ENCODE data around the gene NOS1AP. TPM values are rescaled to one million over a fixed set of nuclear protein-coding genes. Genes with fewer than 3 reads are reported as not detected.

The NOS1AP gene
- total and polyA plus RNA-seq, 7 experiments from 2014 or later = 0.08 to 0.15 TPM; not detected in 5

- Histone ChIP-seq H3K4me1 (ENCODE audit: control insufficient read depth in 2 of 2, insufficient read depth in 2 of 2, low read length in 2 of 2) (no peaks in the 10 kb centered on the region), H3K9me3 (ENCODE audit: control insufficient read depth in 2 of 3, low read length in 3 of 3) (no peaks in the 10 kb centered on the region), H3K4me3 (ENCODE audit: low read length) (no peak overlapping the region), H3K27ac (ENCODE audit: low read depth, low read length) (no peak overlapping the region), H3K36me3 (ENCODE audit: control insufficient read depth in 2 of 3, insufficient read depth in 3 of 3, low read length in 3 of 3) (no peaks in the 10 kb centered on the region), H3K27me3 (ENCODE audit: control insufficient read depth in 2 of 2, insufficient read depth in 2 of 2, low read length in 2 of 2) (peaks cover 0 to 5% of the 10 kb centered on the region in 2 donors)
- Mint-ChIP-seq H3K4me1 (no peaks in the 10 kb centered on the region), H3K4me3 (no peak overlapping the region), H3K27me3 (peaks cover 12 to 46% (median 21%) of the 10 kb centered on the region in 5 donors), H3K9me3 (no peaks in the 10 kb centered on the region), H3K36me3 (no peaks in the 10 kb centered on the region), H3K27ac (no peak overlapping the region)
- DNase-seq (no peak), ATAC-seq (no peak)
- ChIA-PET CTCF (no interaction called here), POLR2A (no interaction called here)
- intact Hi-C loops (cut with micrococcal nuclease) = loop anchor here (1.0 to 10.0 kb wide), 3 partner anchors 220 to 482 kb away; no protein-coding TSS in a partner anchor
These were observed 207.0 kb downstream of the NOS1AP start for GRCh38 chr1:162276493-162276892.

- CTCF ChIA-PET = no interaction called here
- no peaks in the 10 kb centered on the region for H3K36me3 ChIP-seq (ENCODE audit: control insufficient read depth in 2 of 3, insufficient read depth in 3 of 3, low read length in 3 of 3)
- H3K9me3 Mint-ChIP-seq = no peaks in the 10 kb centered on the region
- no peak overlapping the region for H3K4me3 Mint-ChIP-seq
- no peak for DNase-seq
- no peak overlapping the region for H3K27ac Mint-ChIP-seq
- H3K9me3 ChIP-seq (ENCODE audit: control insufficient read depth in 2 of 3, low read length in 3 of 3) = no peaks in the 10 kb centered on the region
- H3K27me3 ChIP-seq (ENCODE audit: control insufficient read depth in 2 of 2, insufficient read depth in 2 of 2, low read length in 2 of 2) = peaks cover 0 to 5% of the 10 kb centered on the region in 2 donors
- H3K27me3 Mint-ChIP-seq = peaks cover 12 to 47% (median 15%) of the 10 kb centered on the region in 5 donors
- intact Hi-C loops (cut with micrococcal nuclease) = loop anchor here in 1 of 2 donors (10.0 kb wide), 1 partner anchor 484 kb away; no protein-coding TSS in a partner anchor
- no peaks in the 10 kb centered on the region for H3K36me3 Mint-ChIP-seq
- no peaks in the 10 kb centered on the region for H3K4me1 Mint-ChIP-seq
- no peaks in the 10 kb centered on the region for H3K4me1 ChIP-seq (ENCODE audit: control insufficient read depth in 2 of 2, insufficient read depth in 2 of 2, low read length in 2 of 2)
- ATAC-seq = no peak
- H3K4me3 ChIP-seq (ENCODE audit: low read length) = no peak overlapping the region
- POLR2A ChIA-PET = no interaction called here
- no peak overlapping the region for H3K27ac ChIP-seq (ENCODE audit: low read depth, low read length)
These were observed 209.6 kb downstream of the NOS1AP start for GRCh38 chr1:162279136-162279498.

- DNase-seq = no peak
- H3K36me3 ChIP-seq (ENCODE audit: control insufficient read depth in 2 of 3, insufficient read depth in 3 of 3, low read length in 3 of 3) = no peaks in the 10 kb centered on the region
- no peaks in the 10 kb centered on the region for H3K4me1 Mint-ChIP-seq
- intact Hi-C loops (cut with micrococcal nuclease) = no loop called here
- H3K27ac ChIP-seq (ENCODE audit: low read depth, low read length) = no peak overlapping the region
- no peaks in the 10 kb centered on the region for H3K9me3 Mint-ChIP-seq
- H3K27me3 ChIP-seq (ENCODE audit: control insufficient read depth in 2 of 2, insufficient read depth in 2 of 2, low read length in 2 of 2) = peaks cover 0 to 5% of the 10 kb centered on the region in 2 donors
- peaks cover 20 to 56% (median 32%) of the 10 kb centered on the region in 5 donors for H3K27me3 Mint-ChIP-seq
- no peak overlapping the region for H3K4me3 Mint-ChIP-seq
- no peaks in the 10 kb centered on the region for H3K9me3 ChIP-seq (ENCODE audit: control insufficient read depth in 2 of 3, low read length in 3 of 3)
- H3K4me3 ChIP-seq (ENCODE audit: low read length) = no peak overlapping the region
- CTCF ChIA-PET = no interaction called here
- no peak for ATAC-seq
- H3K27ac Mint-ChIP-seq = no peak overlapping the region
- H3K36me3 Mint-ChIP-seq = no peaks in the 10 kb centered on the region
- POLR2A ChIA-PET = no interaction called here
- H3K4me1 ChIP-seq (ENCODE audit: control insufficient read depth in 2 of 2, insufficient read depth in 2 of 2, low read length in 2 of 2) = no peaks in the 10 kb centered on the region
These were observed 211.9 kb downstream of the NOS1AP start for GRCh38 chr1:162281426-162281825.

GRCh38 chr1:162283657-162284056, 214.2 kb downstream of the NOS1AP start:
- Histone ChIP-seq H3K27ac (ENCODE audit: low read depth, low read length) (no peak overlapping the region), H3K4me3 (ENCODE audit: low read length) (no peak overlapping the region), H3K27me3 (ENCODE audit: control insufficient read depth in 2 of 2, insufficient read depth in 2 of 2, low read length in 2 of 2) (peaks cover 0 to 5% of the 10 kb centered on the region in 2 donors), H3K9me3 (ENCODE audit: control insufficient read depth in 2 of 3, low read length in 3 of 3) (no peaks in the 10 kb centered on the region), H3K36me3 (ENCODE audit: control insufficient read depth in 2 of 3, insufficient read depth in 3 of 3, low read length in 3 of 3) (no peaks in the 10 kb centered on the region), H3K4me1 (ENCODE audit: control insufficient read depth in 2 of 2, insufficient read depth in 2 of 2, low read length in 2 of 2) (no peaks in the 10 kb centered on the region)
- no peak for DNase-seq
- CTCF ChIA-PET = interaction anchor here (0.9 kb wide), 1 partner anchor 88 kb away, joined by 3 read pairs; no protein-coding TSS in a partner anchor
- no peaks in the 10 kb centered on the region for H3K4me1 Mint-ChIP-seq
- no peaks in the 10 kb centered on the region for H3K36me3 Mint-ChIP-seq
- intact Hi-C loops (cut with micrococcal nuclease) = no loop called here
- POLR2A ChIA-PET = no interaction called here
- ATAC-seq = no peak
- no peak overlapping the region for H3K27ac Mint-ChIP-seq
- H3K27me3 Mint-ChIP-seq = peaks cover 18 to 42% (median 32%) of the 10 kb centered on the region in 5 donors
- H3K9me3 Mint-ChIP-seq = no peaks in the 10 kb centered on the region
- no peak overlapping the region for H3K4me3 Mint-ChIP-seq

- H3K36me3 ChIP-seq (ENCODE audit: control insufficient read depth in 2 of 3, insufficient read depth in 3 of 3, low read length in 3 of 3) = no peaks in the 10 kb centered on the region
- no peaks in the 10 kb centered on the region for H3K4me1 ChIP-seq (ENCODE audit: control insufficient read depth in 2 of 2, insufficient read depth in 2 of 2, low read length in 2 of 2)
- H3K9me3 Mint-ChIP-seq = no peaks in the 10 kb centered on the region
- ATAC-seq = no peak
- no peak overlapping the region for H3K4me3 ChIP-seq (ENCODE audit: low read length)
- no peak overlapping the region for H3K4me3 Mint-ChIP-seq
- intact Hi-C loops (cut with micrococcal nuclease) = no loop called here
- ChIA-PET CTCF (interaction anchor here (0.9 kb wide), 1 partner anchor 88 kb away, joined by 3 read pairs; no protein-coding TSS in a partner anchor), POLR2A (no interaction called here)
- peaks cover 0 to 5% of the 10 kb centered on the region in 2 donors for H3K27me3 ChIP-seq (ENCODE audit: control insufficient read depth in 2 of 2, insufficient read depth in 2 of 2, low read length in 2 of 2)
- no peaks in the 10 kb centered on the region for H3K36me3 Mint-ChIP-seq
- peaks cover 15 to 39% (median 32%) of the 10 kb centered on the region in 5 donors for H3K27me3 Mint-ChIP-seq
- no peaks in the 10 kb centered on the region for H3K9me3 ChIP-seq (ENCODE audit: control insufficient read depth in 2 of 3, low read length in 3 of 3)
- DNase-seq = no peak
- no peak overlapping the region for H3K27ac Mint-ChIP-seq
- H3K4me1 Mint-ChIP-seq = no peaks in the 10 kb centered on the region
- no peak overlapping the region for H3K27ac ChIP-seq (ENCODE audit: low read depth, low read length)
These were observed 214.9 kb downstream of the NOS1AP start for GRCh38 chr1:162284206-162284955.

DNA sequence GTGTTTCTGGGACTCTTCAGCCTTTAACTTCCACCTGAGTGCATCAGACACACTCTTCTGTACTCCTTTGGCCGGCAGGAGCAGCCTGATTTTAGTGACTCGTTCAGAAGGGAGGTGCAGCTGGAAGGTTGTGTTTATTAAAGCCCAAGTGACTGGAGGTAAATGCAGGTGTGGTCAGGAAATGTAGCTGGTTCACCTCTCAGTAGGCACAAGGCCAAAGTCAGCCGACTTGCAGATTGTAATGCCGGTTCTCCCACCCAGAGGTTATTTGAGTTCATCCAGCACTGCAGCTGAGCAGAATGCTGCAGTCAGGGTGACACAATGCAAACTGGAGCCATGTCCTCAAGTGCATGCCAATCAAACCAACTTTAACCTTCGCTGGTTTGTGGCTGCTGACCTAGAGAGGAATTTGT, 215.7 kb downstream of the NOS1AP start:
- no peak overlapping the region for H3K4me3 ChIP-seq (ENCODE audit: low read length)
- H3K27ac Mint-ChIP-seq = no peak overlapping the region
- ChIA-PET CTCF (no interaction called here), POLR2A (no interaction called here)
- DNase-seq = no peak
- intact Hi-C loops (cut with micrococcal nuclease) = no loop called here
- ATAC-seq = no peak
- H3K36me3 ChIP-seq (ENCODE audit: control insufficient read depth in 2 of 3, insufficient read depth in 3 of 3, low read length in 3 of 3) = no peaks in the 10 kb centered on the region
- H3K27me3 Mint-ChIP-seq = peaks cover 12 to 37% (median 36%) of the 10 kb centered on the region in 5 donors
- no peaks in the 10 kb centered on the region for H3K9me3 ChIP-seq (ENCODE audit: control insufficient read depth in 2 of 3, low read length in 3 of 3)
- H3K4me1 Mint-ChIP-seq = no peaks in the 10 kb centered on the region
- H3K27ac ChIP-seq (ENCODE audit: low read depth, low read length) = no peak overlapping the region
- no peaks in the 10 kb centered on the region for H3K9me3 Mint-ChIP-seq
- no peaks in the 10 kb centered on the region for H3K4me1 ChIP-seq (ENCODE audit: control insufficient read depth in 2 of 2, insufficient read depth in 2 of 2, low read length in 2 of 2)
- no peaks in the 10 kb centered on the region for H3K36me3 Mint-ChIP-seq
- peaks cover 0 to 5% of the 10 kb centered on the region in 2 donors for H3K27me3 ChIP-seq (ENCODE audit: control insufficient read depth in 2 of 2, insufficient read depth in 2 of 2, low read length in 2 of 2)
- no peak overlapping the region for H3K4me3 Mint-ChIP-seq

GRCh38 chr1:162291000-162291399, 221.5 kb downstream of the NOS1AP start:
- Mint-ChIP-seq H3K4me3 (no peak overlapping the region), H3K27me3 (peaks cover 7 to 29% (median 17%) of the 10 kb centered on the region in 5 donors), H3K36me3 (no peaks in the 10 kb centered on the region), H3K4me1 (no peaks in the 10 kb centered on the region), H3K27ac (no peak overlapping the region), H3K9me3 (no peaks in the 10 kb centered on the region)
- CTCF ChIA-PET = no interaction called here
- ATAC-seq (no peak), DNase-seq (no peak)
- Histone ChIP-seq H3K4me1 (ENCODE audit: control insufficient read depth in 2 of 2, insufficient read depth in 2 of 2, low read length in 2 of 2) (no peaks in the 10 kb centered on the region), H3K27ac (ENCODE audit: low read depth, low read length) (no peak overlapping the region), H3K27me3 (ENCODE audit: control insufficient read depth in 2 of 2, insufficient read depth in 2 of 2, low read length in 2 of 2) (no peaks in the 10 kb centered on the region), H3K4me3 (ENCODE audit: low read length) (no peak overlapping the region), H3K36me3 (ENCODE audit: control insufficient read depth in 2 of 3, insufficient read depth in 3 of 3, low read length in 3 of 3) (no peaks in the 10 kb centered on the region), H3K9me3 (ENCODE audit: control insufficient read depth in 2 of 3, low read length in 3 of 3) (no peaks in the 10 kb centered on the region)
- POLR2A ChIA-PET = no interaction called here
- intact Hi-C loops (cut with micrococcal nuclease) = no loop called here

All from naive thymus-derived CD4-positive, alpha-beta T cell (primary cell).